OCI-LY7 (cell line): ENCODE measurements around the gene CCDC182. TPM values are rescaled to one million over a fixed set of nuclear protein-coding genes. Genes with fewer than 3 reads are reported as not detected.
A peak's percentile ranks its signal among the peaks of the same experiment; 100 is the strongest.

Experiments
- BruUV-seq: library from RNA; stranded (reverse); fragments of 400-500 nt; replicated peaks from 2 replicates; lab custom pipeline; 2021; lab: Mats Ljungman, UMichigan
- CTCF ChIA-PET: fragments of 300-600 bp; sonication (Branson Sonifier 250); formaldehyde crosslinking; loops from one replicate; lab custom pipeline; 2022; ENCODE audit warnings: antibody characterized with exemption; ENCODE audit not compliant: unreplicated experiment; lab: Charles Lee
- POLR2A ChIA-PET: fragments of 300-600 bp; sonication (Branson Sonifier 250); formaldehyde crosslinking; loops from one replicate; lab custom pipeline; 2022; ENCODE audit warnings: antibody characterized with exemption; lab: Charles Lee
- DNase-seq: peaks from one replicate; pipeline ENCODE4 v3.0.0-alpha.2; 2015; ENCODE audit warnings: low spot score
- H2AFZ ChIP-seq: fragments of 200-600 bp; sonication (generic), shearing (Covaris generic); 2 replicates; pipeline ENCODE4 v1.6.1; 2014; ENCODE audit warnings: mild to moderate bottlenecking, antibody characterized with exemption, low read length, moderate library complexity
- H3K27ac ChIP-seq: fragments of 200-600 bp; sonication (generic); 2 replicates; pipeline ENCODE4 v1.5.1; 2014; ENCODE audit warnings: mixed run types, low read depth, mild to moderate bottlenecking, moderate library complexity, low read length, inconsistent platforms; ENCODE audit not compliant: poor library complexity, severe bottlenecking
- H3K36me3 ChIP-seq: fragments of 200-600 bp; sonication (generic); 2 replicates; pipeline ENCODE4 v1.6.1; 2014; ENCODE audit warnings: mild to moderate bottlenecking, antibody characterized with exemption, low read length, moderate library complexity, mixed read lengths; ENCODE audit not compliant: insufficient read depth
- H3K4me1 ChIP-seq: fragments of 200-600 bp; sonication (generic); 2 replicates; pipeline ENCODE4 v1.5.1; 2014; ENCODE audit warnings: mild to moderate bottlenecking, low read length; ENCODE audit not compliant: insufficient read depth, poor library complexity, severe bottlenecking
- H3K4me2 ChIP-seq: fragments of 200-600 bp; sonication (generic); 2 replicates; pipeline ENCODE4 v1.6.1; 2014; ENCODE audit warnings: mild to moderate bottlenecking, low read length
- H3K4me3 ChIP-seq: fragments of 200-600 bp; sonication (generic); 2 replicates; pipeline ENCODE4 v1.5.1; 2014; ENCODE audit warnings: mild to moderate bottlenecking, low read depth, low read length; ENCODE audit not compliant: poor library complexity, severe bottlenecking
- H3K79me2 ChIP-seq: fragments of 200-600 bp; sonication (generic); 2 replicates; pipeline ENCODE4 v1.6.1; 2016; ENCODE audit warnings: low read depth, mild to moderate bottlenecking, low read length, moderate library complexity, mixed read lengths; ENCODE audit not compliant: insufficient read depth
- H3K9me2 ChIP-seq: fragments of 200-600 bp; sonication (generic); 2 replicates; pipeline ENCODE4 v1.6.1; 2016; ENCODE audit warnings: mild to moderate bottlenecking, low read length, mixed read lengths; ENCODE audit not compliant: insufficient read depth
- H3K9me3 ChIP-seq: fragments of 200-600 bp; sonication (generic); 2 replicates; pipeline ENCODE4 v1.6.1; 2014; ENCODE audit warnings: mild to moderate bottlenecking, mixed run types, low read length, mixed read lengths
- H4K20me1 ChIP-seq: fragments of 200-600 bp; sonication (generic); 2 replicates; pipeline ENCODE4 v1.6.1; 2014; ENCODE audit warnings: mild to moderate bottlenecking, antibody characterized with exemption, low read length, moderate library complexity, mixed read lengths; ENCODE audit not compliant: insufficient read depth
- EZH2phosphoT487 ChIP-seq: fragments of 200-600 bp; sonication (generic); IDR thresholded peaks from 2 replicates; pipeline ENCODE4 v1.6.1; 2018; ENCODE audit warnings: low read depth, borderline replicate concordance, mild to moderate bottlenecking, mixed run types, antibody characterized with exemption, low read length, moderate library complexity, mixed read lengths
- intact Hi-C: fragments of 100-400 bp; cut with micrococcal nuclease; formaldehyde crosslinking; loops from one replicate; pipeline ENCODE4 v1.10.0; 2022; ENCODE audit not compliant: unreplicated experiment
- total RNA-seq, 2 experiments: library from RNA; depleted of rRNA in 1 of 2; stranded (reverse); fragments of >200 nt in 1 of 2; shearing (Covaris generic) in 1 of 2; gene quantifications; 2 replicates each; pipeline ENCODE4 v1.2.3, GENCODE V29; 2014 to 2022
- TF ChIP-seq, protein P1 (sequence below): fragments of 200-600 bp; sonication (generic); conservative IDR thresholded peaks from 2 replicates; pipeline ENCODE4 v1.5.1; 2014; ENCODE audit warnings: mild to moderate bottlenecking, antibody characterized with exemption, low read length, moderate library complexity, mixed read lengths

The CCDC182 gene
- total RNA-seq, 2 experiments from 2014 or later, result not detected

DNA sequence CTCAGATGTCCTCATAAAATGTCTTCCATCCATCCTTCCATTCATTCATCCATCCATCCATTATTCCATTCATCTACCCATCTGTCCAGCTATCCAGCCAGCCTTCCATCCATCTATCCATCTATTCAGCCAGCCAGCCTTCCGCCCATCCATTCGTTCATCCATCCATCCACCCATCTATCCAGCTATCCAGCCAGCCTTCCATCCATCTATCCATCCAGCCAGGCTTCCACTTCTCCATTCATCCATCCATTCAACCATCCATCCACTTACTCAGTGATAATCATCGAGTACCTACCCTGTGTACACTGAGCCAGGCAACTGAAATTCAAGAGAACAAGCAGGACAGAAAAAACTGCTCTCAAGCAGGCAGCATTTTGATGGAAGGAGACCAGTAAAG lies 4.6 kb upstream of the CCDC182 start:
- Histone ChIP-seq H3K9me2 (no peaks in the 10 kb centered on the region), H3K79me2 (no peaks in the 10 kb centered on the region), H4K20me1 (no peaks in the 10 kb centered on the region), H3K4me1 (peaks cover 15% of the 10 kb centered on the region), H2AFZ (peak overlapping the region; percentile 51; the same call in 1 of the 2 replicates), H3K4me2 (no peak overlapping the region), H3K27ac (no peak overlapping the region), H3K4me3 (no peak overlapping the region), H3K9me3 (no peaks in the 10 kb centered on the region), H3K36me3 (no peaks in the 10 kb centered on the region)
- intact Hi-C loops, result no loop called here
- DNase-seq, result no peak
- ChIA-PET POLR2A (interaction anchor here (0.7 kb wide), 2 partner anchors 28 to 92 kb away, joined by 3 to 4 read pairs; no protein-coding TSS in a partner anchor), CTCF (interaction anchor here (0.6 kb wide), 1 partner anchor 547 kb away, joined by 4 read pairs; no protein-coding TSS in a partner anchor)
- TF ChIP-seq EZH2phosphoT487, result no peak
- TF ChIP-seq, protein P1, sequence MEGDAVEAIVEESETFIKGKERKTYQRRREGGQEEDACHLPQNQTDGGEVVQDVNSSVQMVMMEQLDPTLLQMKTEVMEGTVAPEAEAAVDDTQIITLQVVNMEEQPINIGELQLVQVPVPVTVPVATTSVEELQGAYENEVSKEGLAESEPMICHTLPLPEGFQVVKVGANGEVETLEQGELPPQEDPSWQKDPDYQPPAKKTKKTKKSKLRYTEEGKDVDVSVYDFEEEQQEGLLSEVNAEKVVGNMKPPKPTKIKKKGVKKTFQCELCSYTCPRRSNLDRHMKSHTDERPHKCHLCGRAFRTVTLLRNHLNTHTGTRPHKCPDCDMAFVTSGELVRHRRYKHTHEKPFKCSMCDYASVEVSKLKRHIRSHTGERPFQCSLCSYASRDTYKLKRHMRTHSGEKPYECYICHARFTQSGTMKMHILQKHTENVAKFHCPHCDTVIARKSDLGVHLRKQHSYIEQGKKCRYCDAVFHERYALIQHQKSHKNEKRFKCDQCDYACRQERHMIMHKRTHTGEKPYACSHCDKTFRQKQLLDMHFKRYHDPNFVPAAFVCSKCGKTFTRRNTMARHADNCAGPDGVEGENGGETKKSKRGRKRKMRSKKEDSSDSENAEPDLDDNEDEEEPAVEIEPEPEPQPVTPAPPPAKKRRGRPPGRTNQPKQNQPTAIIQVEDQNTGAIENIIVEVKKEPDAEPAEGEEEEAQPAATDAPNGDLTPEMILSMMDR, result no peak
- BruUV-seq, result no TSS peak

DNA sequence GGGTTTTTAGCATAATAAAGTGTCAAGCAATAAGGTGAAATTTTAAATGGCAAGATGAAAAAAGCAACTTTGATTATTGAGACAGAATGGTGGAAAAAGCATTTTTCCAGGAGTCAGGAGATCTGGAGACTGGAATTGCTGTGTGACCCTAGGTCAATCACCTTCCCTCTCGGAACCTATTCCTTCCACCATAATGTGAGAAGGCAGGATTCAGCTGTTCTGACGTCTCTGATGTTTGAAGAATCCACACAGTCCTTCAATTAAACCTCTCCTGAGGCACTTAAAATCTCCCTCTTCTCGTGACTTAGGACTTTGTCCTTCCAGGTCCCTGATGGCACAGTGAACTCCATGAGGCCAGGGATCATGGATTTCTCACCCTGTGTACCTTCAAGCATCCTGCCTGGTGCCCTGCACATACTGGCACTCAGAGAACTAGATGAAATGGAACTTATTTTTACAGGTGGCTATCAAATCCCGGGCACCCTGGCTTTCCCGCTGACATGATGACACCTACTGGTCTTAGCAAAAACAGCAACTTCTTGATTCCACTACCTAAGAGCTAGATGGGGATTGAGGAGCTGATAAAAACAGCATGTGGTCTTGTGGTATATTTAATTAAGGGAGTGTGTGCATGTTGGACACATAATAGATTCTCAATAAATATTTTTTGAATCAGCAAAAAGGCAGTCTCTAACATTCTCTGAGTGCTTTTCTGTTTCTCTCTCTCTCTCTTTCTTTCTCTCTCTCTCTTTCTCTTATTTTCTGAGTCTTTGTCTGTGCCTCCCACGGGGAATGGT lies 2.3 kb upstream of the CCDC182 start:
- Histone ChIP-seq H3K4me3 (no peak overlapping the region), H3K79me2 (no peaks in the 10 kb centered on the region), H3K36me3 (no peaks in the 10 kb centered on the region), H3K9me2 (no peaks in the 10 kb centered on the region), H4K20me1 (no peaks in the 10 kb centered on the region), H2AFZ (peak overlapping the region; percentile 48; the same call in 1 of the 2 replicates), H3K4me1 (peaks cover 24% of the 10 kb centered on the region), H3K27ac (no peak overlapping the region), H3K4me2 (no peak overlapping the region), H3K9me3 (no peaks in the 10 kb centered on the region)
- peak; percentile 83 for DNase-seq
- ChIA-PET CTCF (interaction anchor here (1.0 kb wide), 1 partner anchor 504 kb away, joined by 5 read pairs; no protein-coding TSS in a partner anchor), POLR2A (interaction anchor here (0.6 to 0.9 kb wide), 3 partner anchors 149 to 620 kb away, joined by 3 to 5 read pairs (median 3); no protein-coding TSS in a partner anchor)
- TF ChIP-seq, protein P1, result peak; percentile 97
- TF ChIP-seq EZH2phosphoT487, result no peak
- intact Hi-C loops, result loop anchor here (2.0 kb wide), 3 partner anchors 75 to 617 kb away; no protein-coding TSS in a partner anchor
- BruUV-seq, result no TSS peak
